AG09309 (cell line): Measurements from ENCODE around the gene CNTNAP2.

Experiments
- DNase-seq: peaks from one replicate; pipeline ENCODE4 v3.0.0-alpha.2; 2010; ENCODE audit warnings: low read depth
- H3K4me3 ChIP-seq: 2 replicates; pipeline ENCODE4 v1.5.1; 2011; ENCODE audit warnings: mild to moderate bottlenecking, low read depth, low read length, moderate library complexity; ENCODE audit not compliant: control insufficient read depth
- TF ChIP-seq, protein P1 (sequence below): IDR thresholded peaks from 2 replicates; pipeline ENCODE4 v1.5.1; 2011; ENCODE audit warnings: mild to moderate bottlenecking, low read depth, low read length, inconsistent platforms; ENCODE audit not compliant: insufficient read depth, control insufficient read depth; ENCODE audit errors: missing control alignments

CNTNAP2 gene

DNA sequence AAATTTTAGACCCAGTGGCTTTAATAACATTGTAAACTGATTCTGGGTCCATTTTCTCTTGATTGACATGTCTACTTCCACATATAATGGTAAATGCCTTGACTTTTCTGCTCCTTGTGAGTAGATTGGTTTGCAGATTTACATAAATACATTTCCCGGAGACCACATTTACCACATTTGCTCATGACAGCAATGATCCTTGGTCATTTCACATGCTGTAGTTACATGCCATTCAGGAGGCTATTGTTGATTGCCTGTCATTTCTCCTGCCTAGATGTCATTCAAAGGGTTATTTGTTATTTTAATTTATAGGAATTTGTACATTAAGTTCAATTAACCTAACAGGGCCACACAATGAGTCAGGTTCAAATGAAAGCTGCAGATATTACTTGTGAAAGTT lies 280.5 kb downstream of the CNTNAP2 start:
- no peak overlapping the region for H3K4me3 ChIP-seq
- TF ChIP-seq, protein P1, sequence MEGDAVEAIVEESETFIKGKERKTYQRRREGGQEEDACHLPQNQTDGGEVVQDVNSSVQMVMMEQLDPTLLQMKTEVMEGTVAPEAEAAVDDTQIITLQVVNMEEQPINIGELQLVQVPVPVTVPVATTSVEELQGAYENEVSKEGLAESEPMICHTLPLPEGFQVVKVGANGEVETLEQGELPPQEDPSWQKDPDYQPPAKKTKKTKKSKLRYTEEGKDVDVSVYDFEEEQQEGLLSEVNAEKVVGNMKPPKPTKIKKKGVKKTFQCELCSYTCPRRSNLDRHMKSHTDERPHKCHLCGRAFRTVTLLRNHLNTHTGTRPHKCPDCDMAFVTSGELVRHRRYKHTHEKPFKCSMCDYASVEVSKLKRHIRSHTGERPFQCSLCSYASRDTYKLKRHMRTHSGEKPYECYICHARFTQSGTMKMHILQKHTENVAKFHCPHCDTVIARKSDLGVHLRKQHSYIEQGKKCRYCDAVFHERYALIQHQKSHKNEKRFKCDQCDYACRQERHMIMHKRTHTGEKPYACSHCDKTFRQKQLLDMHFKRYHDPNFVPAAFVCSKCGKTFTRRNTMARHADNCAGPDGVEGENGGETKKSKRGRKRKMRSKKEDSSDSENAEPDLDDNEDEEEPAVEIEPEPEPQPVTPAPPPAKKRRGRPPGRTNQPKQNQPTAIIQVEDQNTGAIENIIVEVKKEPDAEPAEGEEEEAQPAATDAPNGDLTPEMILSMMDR, result no peak
- no peak for DNase-seq

DNA sequence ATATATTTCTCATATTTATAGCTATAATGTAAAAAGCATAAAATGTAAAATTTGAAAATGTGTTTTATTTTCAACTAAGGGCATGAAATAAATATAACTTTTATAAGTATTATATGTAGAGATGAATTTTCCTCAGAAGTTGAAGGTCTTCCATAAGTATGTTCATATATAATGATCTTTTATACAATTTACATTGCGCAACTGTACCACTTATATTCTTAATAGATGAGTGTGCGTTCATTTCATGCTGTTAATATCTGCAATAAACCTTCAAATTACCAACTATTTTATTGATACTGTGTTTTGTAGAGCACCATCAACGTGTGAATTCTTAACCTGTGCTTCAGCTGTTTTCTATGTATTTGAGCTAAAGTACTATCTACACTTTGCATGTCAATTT lies 285.3 kb downstream of the CNTNAP2 start:
- TF ChIP-seq, protein P1, result no peak
- DNase-seq, result no peak
- no peak overlapping the region for H3K4me3 ChIP-seq

DNA sequence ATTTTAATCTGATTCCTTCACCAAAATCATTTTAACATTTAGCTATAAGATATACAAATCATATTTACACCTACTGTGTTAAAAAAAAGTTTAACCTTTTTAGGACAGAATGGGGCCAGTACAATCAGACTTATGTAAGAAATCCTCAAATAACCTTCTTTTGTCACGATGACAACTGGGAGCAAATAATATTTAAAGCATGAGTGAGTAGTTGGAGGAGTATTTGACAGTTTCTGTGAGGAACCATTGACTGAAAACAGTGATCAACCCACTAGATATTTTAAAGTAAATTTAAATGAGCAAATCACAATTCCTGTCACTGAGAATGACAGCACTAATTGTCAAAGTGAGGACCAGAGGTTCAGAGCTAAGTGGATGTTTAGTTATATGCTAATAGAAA lies 289.1 kb downstream of the CNTNAP2 start:
- no peak for DNase-seq
- no peak overlapping the region for H3K4me3 ChIP-seq
- TF ChIP-seq, protein P1, result no peak

DNA sequence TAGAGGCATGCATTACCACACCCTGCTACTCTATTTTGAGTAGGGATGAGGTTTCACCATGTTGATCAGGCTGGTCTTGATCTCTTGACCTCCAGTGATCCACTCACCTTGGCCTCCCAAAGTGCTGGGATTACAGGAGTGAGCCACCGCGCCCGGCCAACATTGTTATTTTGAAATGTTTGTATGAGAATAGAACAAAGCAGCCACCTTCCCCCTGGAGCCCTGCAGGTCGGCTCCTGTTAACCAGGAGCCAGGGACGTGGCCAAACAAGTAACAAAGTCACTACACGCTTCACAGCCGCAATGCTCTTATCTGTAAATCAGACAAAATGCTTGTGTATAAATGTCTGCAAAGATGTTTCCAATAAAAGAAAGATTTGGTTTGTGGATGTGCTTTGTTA lies 295.4 kb downstream of the CNTNAP2 start:
- TF ChIP-seq, protein P1, result no peak
- no peak overlapping the region for H3K4me3 ChIP-seq
- no peak for DNase-seq

DNA sequence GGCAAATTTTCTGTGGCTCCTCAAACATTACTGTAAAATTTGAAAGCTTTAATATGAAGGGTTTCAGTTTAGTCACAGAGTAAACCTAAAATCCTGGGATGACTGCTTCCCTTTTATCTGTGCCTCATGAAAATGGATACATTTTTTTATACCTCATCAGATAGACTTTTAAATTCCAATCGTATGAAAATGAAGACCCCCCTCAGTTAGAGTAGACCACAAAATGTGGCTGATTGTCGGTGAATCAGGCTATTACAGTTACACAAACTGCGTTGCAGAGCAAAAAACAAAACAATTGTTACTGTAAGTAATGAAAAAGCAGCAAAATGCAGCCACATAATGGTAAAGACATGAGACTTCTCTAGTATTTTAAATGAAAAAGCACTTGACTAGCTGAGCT lies 296.2 kb downstream of the CNTNAP2 start:
- TF ChIP-seq, protein P1, result no peak
- no peak overlapping the region for H3K4me3 ChIP-seq
- no peak for DNase-seq

DNA sequence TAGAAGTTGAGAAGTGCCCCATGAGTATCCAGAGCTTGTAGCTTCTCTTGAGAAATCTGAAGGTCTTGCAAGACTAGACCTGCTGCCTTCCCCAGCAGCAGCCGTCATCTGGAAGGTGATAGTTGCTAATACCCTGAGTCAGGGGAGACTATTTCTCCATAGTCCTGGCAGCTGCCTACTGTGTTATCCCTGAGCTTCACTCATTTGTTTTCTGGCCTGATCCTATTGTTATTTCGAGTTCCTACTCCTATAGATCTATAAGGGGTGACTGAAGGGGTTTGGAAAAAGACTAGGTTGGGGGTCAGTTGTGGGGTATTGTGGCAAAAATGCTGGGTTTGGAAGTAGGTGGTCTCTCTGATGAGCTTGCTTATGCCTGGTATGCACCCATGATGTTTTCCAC lies 297.8 kb downstream of the CNTNAP2 start:
- H3K4me3 ChIP-seq, result no peak overlapping the region
- TF ChIP-seq, protein P1, result no peak
- no peak for DNase-seq

DNA sequence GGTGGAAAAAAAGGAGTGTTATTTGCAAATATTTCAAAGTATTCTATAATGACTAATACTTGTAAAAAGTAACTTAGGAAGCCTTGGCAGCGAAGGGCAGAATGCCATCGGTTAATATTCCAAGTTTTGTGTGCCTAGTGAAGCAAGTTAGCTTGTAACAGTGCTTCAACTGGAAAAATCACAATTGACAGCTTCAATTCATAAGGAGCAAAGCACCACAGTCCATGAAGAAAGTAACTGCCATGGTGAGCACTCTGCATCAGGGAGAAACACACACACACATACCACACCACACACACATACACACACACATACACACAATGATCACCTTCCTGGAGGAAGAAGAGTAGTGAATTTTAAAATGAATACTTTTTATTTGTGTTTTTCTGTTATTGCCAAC lies 298.3 kb downstream of the CNTNAP2 start:
- no peak overlapping the region for H3K4me3 ChIP-seq
- TF ChIP-seq, protein P1, result no peak
- DNase-seq, result no peak
